Measurements from ENCODE around the gene OSBP. TPM values are rescaled to one million over a fixed set of nuclear protein-coding genes. Genes with fewer than 3 reads are reported as not detected.

Gene OSBP
- total RNA-seq, 1 experiment from 2014 or later, result 45.4 TPM

GRCh38 chr11:59534676-59535075 is 80.9 kb downstream of the OSBP start:
- Mint-ChIP-seq H3K4me3 (no peak overlapping the region), H3K4me1 (peaks cover 7% of the 10 kb centered on the region), H3K9me3 (peaks cover 10% of the 10 kb centered on the region), H3K27me3 (ENCODE audit: low read depth) (no peaks in the 10 kb centered on the region), H3K27ac (no peak overlapping the region), H3K36me3 (no peaks in the 10 kb centered on the region)
- ChIA-PET POLR2A (no interaction called here), CTCF (interaction anchor here (1.2 kb wide), 1 partner anchor 146 kb away, joined by 4 read pairs; no protein-coding TSS in a partner anchor)
- TF ChIP-seq ZMAT4 (CRISPR knock-in tag; IDR thresholded peaks at IDR 0.05) (no peak), ZNF121 (CRISPR knock-in tag; IDR thresholded peaks at IDR 0.05) (no peak), ATF3 (CRISPR knock-in tag; conservative IDR thresholded peaks at IDR 0.05) (no peak), FOXK1 (CRISPR knock-in tag; IDR thresholded peaks at IDR 0.05) (no peak)
- no peak for DNase-seq (ENCODE audit: low spot score)
- ATAC-seq, result no peak

GRCh38 chr11:59532620-59533019 is 83.0 kb downstream of the OSBP start:
- CTCF ChIA-PET, result interaction anchor here (0.7 kb wide), 1 partner anchor 131 kb away, joined by 4 read pairs; no protein-coding TSS in a partner anchor
- DNase-seq (ENCODE audit: low spot score) (no peak), ATAC-seq (no peak)
- peaks cover 10% of the 10 kb centered on the region for H3K9me3 Mint-ChIP-seq
- POLR2A ChIA-PET, result interaction anchor here (0.7 kb wide), 1 partner anchor 99 kb away, joined by 8 read pairs; no protein-coding TSS in a partner anchor
- peaks cover 24% of the 10 kb centered on the region for H3K4me1 Mint-ChIP-seq
- no peaks in the 10 kb centered on the region for H3K27me3 Mint-ChIP-seq (ENCODE audit: low read depth)
- TF ChIP-seq ZNF263 (CRISPR knock-in tag; IDR thresholded peaks at IDR 0.05; ENCODE audit: low read depth), result no peak
- TF ChIP-seq ZNF138 (CRISPR knock-in tag; conservative IDR thresholded peaks at IDR 0.05), result no peak
- no peak for TF ChIP-seq PRDM15 (CRISPR knock-in tag; IDR thresholded peaks at IDR 0.05)
- TF ChIP-seq JAZF1 (CRISPR knock-in tag; IDR thresholded peaks at IDR 0.05), result no peak
- no peak for TF ChIP-seq E2F5 (CRISPR knock-in tag; IDR thresholded peaks at IDR 0.05)
- TF ChIP-seq ETV6 (CRISPR knock-in tag; IDR thresholded peaks at IDR 0.05), result no peak
- TF ChIP-seq ZBTB21 (CRISPR knock-in tag; IDR thresholded peaks at IDR 0.05; ENCODE audit: borderline replicate concordance), result no peak
- TF ChIP-seq GRHL2 (CRISPR knock-in tag; IDR thresholded peaks at IDR 0.05; ENCODE audit: insufficient replicate concordance, severe bottlenecking), result no peak
- no peak for TF ChIP-seq ZNF671 (CRISPR knock-in tag; IDR thresholded peaks at IDR 0.05)
- TF ChIP-seq ZNF416 (CRISPR knock-in tag; IDR thresholded peaks at IDR 0.05), result no peak
- TF ChIP-seq NFATC4 (CRISPR knock-in tag; IDR thresholded peaks at IDR 0.05), result no peak
- TF ChIP-seq HMGXB4 (CRISPR knock-in tag; IDR thresholded peaks at IDR 0.05), result no peak
- no peak for TF ChIP-seq SOX15 (CRISPR knock-in tag; IDR thresholded peaks at IDR 0.05)
- no peak overlapping the region for H3K27ac Mint-ChIP-seq
- H3K36me3 Mint-ChIP-seq, result no peaks in the 10 kb centered on the region
- no peak overlapping the region for H3K4me3 Mint-ChIP-seq
